Measurements from ENCODE around the gene DESI1.

DNA sequence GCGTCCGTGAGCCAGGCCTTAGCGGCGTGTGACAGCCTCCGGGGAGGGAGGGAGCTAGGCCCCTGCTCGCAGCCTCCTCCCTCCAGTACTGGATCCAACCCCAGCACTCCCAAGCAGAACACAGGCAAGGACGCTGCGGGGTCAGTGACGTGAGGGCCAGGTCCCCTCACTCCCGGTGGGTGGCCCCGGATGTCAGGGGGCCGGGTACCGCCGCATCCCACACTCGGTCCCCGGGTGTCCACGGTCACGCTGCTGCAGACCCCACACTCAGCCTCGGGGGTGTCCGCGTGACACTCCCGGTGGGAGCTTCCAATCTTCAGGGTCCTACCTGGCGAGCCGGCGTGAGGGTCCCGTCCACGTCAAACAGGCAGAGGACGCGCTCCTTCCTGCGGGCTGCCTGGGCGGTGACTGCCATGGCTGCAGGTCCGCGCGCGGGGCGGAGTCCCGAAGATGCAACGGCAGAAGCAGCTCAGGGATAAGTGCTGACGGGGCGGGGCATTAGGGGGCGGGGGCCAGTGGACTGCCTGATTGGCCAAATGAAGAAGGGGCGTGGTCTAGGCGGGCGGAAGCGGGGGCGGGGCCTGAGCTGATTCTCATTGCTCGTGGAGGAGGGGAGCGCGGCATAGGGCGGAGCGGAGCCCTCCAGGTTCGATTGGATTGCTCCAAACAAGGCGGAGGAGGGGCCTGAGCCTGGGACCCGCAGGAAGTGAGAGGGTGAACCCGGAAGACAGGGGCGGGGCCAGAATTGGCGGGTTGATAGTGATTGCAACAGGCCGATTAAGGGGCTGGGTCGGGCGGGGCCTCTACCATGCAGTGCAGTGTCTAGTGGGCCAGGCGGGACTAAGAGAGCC is 31.2 kb downstream of the DESI1 start, which contains the start of gene PMM1:
- peak; percentile 84 to 92 for TF ChIP-seq POLR2A (IDR thresholded peaks at IDR 0.05)
- TF ChIP-seq, protein P1, sequence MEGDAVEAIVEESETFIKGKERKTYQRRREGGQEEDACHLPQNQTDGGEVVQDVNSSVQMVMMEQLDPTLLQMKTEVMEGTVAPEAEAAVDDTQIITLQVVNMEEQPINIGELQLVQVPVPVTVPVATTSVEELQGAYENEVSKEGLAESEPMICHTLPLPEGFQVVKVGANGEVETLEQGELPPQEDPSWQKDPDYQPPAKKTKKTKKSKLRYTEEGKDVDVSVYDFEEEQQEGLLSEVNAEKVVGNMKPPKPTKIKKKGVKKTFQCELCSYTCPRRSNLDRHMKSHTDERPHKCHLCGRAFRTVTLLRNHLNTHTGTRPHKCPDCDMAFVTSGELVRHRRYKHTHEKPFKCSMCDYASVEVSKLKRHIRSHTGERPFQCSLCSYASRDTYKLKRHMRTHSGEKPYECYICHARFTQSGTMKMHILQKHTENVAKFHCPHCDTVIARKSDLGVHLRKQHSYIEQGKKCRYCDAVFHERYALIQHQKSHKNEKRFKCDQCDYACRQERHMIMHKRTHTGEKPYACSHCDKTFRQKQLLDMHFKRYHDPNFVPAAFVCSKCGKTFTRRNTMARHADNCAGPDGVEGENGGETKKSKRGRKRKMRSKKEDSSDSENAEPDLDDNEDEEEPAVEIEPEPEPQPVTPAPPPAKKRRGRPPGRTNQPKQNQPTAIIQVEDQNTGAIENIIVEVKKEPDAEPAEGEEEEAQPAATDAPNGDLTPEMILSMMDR (IDR thresholded peaks at IDR 0.05 in 4 of 5, conservative IDR thresholded peaks at IDR 0.05 in 1 of 5) = no peak

All from gastrocnemius medialis (tissue), 4 donors.